ENCODE data around the gene CRTAP.
A peak's percentile ranks its signal among the peaks of the same experiment; 100 is the strongest.
"Not testable (repeated sequence)": the region's sequence is repeated elsewhere in the genome, so short reads cannot be mapped to it uniquely, and the experiment has no call there.

CRTAP gene

GRCh38 chr3:33100229-33100628 lies 13.6 kb upstream of the CRTAP start:
- DNase-seq, result no peak

DNA sequence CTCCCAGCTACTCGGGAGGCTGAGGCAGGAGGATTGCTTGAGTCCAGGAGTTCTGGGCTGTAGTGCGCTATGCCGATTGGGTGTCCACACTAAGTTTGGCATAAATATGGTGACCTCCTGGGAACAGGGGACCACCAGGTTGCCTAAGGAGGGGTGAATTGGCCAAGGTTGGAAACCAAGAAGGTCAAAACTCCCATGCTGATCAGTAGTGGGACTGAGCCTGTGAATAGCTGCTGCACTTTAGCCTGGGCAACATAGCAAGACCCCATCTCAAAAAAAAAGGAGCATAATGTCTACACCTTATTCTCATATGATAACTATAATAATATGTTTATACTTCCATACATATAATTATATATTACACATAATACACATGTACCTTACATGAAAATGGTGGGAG lies 10.8 kb upstream of the CRTAP start:
- DNase-seq, result no peak

DNA sequence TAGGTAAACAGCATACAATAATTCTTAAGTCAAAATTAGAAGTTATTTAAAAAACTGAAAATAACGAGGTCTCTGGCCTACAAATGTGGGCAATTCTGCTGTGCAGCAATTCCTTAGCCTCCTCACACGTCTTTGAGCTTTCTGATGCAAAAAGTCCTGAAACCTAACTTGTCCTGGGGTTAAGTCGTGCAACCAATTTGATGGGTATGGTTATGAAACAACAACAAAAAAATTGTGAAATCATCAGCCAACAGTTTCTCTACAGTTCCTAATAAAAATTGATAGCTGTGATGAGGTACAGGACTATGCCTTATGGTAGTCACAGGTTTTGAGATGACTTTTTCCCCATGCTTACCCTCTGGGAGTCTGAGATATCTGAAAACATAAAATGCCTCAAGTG lies 10.3 kb upstream of the CRTAP start:
- no peak for DNase-seq

- no peak for DNase-seq
Measured at GRCh38 chr3:33104803-33105202, 9.0 kb upstream of the CRTAP start.

DNA sequence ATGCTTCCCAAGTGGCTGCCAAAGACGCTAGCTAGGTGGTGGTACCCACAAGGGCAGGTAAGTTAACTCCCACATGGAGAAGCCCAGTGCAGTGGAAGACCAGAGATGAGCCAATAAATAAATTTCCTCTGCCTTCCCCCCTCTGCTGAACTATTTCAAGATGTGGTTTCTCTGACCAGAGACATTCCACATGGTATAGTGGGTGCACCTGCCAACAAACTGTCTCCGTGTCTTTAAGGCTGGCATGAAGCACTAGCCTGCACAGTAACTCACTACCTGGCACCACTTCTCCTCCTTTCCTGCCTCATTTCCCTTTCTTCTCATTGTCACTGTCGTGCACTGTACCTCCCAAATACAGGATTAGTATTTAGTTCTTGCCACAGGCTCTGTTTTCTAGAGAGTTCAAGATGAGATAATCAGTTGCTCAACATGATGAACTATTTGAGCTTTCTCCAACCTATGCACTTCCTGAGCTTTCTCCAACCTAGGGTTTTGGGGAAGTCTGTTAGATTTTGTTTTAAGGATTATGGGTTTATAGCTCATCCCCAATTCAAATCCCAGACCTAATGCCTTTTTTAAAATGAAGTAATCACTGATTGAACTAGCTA lies 8.4 kb upstream of the CRTAP start:
- DNase-seq, result no peak

DNA sequence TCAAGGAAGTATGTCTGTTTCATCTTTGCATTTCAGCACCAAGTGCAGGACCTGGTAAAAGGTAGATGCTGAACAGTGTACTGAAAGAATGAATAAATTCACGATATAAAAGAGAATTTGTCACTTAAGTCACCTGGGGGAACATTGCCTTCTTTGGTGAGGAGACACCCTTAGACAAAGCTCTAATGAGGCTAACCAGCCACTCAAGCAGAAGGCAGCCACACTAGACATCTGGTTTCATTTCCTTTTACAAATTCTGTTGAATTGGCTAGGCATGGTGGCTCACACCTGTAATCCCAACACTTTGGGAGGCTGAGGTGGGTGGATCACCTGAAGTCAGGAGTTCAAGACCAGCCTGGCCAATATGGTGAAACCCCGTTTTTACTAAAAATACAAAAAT lies 7.0 kb upstream of the CRTAP start:
- not testable (repeated sequence) for DNase-seq

- no peak for DNase-seq
Measured at GRCh38 chr3:33111581-33111980, 2.2 kb upstream of the CRTAP start.

GRCh38 chr3:33114622-33115023 lies 809 bp downstream of the CRTAP start:
- no peak for DNase-seq

GRCh38 chr3:33115024-33115768 lies 1.4 kb downstream of the CRTAP start:
- no peak for DNase-seq

DNA sequence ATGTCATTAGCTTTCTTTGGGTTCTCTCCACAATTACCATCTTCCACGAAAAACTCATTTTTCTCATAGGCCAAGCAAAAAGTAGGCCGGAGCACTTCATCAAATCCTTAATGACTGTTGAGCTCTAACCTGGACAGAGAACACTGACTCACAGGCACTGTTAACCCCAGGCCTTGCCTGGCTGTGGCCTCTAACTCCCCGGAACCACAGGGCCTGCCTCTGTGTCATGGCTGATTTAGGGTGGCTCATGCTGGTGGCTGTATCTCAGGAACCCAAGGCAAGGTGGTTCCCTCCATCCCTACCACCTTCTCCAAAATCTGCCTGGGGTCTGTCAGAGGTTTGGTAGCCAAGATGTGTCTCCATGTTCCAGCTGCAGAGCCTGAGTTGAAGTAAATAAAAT lies 3.6 kb downstream of the CRTAP start:
- no peak for DNase-seq

DNA sequence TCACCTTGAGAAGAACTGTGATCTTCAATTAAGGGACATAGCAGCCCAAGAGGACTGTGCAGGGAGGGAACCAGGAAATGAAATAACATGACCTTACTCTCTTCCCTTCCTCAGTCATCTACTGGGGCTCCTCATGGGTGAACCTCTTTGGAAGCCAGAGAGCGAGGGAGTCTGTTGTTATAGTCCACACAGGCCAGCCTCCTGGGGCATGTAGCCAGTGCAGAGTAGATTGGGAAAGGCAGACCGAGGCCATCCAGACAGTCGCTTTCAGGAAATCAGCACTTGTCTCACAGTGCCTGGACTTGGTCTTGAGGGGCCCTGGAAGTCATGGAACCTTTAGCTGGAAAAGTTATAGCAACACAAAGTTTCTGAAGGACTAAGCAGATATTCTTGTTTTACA lies 6.1 kb downstream of the CRTAP start:
- no peak for DNase-seq

DNA sequence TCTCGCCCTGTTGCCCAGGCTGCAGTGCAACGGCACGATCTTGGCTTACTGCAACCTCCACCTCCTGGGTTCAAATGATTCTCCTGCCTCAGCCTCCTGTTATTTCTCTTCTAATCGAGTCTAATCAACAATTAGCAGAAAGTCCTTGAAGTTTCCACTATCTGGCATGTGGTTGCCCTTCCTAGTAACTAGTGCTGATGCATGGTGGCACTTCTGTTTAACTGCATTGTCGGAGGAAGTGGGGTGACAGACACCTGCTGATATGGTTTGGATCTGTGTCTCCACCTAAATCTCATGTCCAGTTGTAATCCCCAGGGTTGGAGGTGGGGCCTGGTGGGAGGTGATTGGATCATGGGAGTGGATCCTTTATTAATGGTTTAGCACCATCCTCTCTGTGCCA lies 9.2 kb downstream of the CRTAP start:
- DNase-seq, result no peak

- no peak for DNase-seq
Measured at GRCh38 chr3:33124638-33125037, 10.8 kb downstream of the CRTAP start.

DNA sequence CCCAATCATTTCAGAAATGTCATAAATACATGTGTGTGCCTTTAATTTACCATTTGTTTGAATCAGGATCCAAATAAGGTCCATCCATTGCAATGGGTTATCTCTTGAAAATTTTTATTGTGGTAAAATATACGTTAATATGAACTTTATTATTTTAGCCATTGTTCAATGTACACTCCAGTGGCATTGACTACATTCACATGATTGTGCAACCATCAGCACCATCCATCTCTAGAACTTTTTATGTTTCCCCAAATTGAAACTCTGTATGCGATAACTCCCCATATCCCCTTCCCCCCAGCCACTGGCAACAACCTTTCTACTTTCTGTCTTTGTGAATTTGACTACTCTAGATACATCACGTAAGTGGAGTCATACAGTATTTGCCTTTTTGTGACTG lies 12.0 kb downstream of the CRTAP start:
- DNase-seq, result no peak

GRCh38 chr3:33128706-33129105 lies 14.9 kb downstream of the CRTAP start:
- no peak for DNase-seq

DNA sequence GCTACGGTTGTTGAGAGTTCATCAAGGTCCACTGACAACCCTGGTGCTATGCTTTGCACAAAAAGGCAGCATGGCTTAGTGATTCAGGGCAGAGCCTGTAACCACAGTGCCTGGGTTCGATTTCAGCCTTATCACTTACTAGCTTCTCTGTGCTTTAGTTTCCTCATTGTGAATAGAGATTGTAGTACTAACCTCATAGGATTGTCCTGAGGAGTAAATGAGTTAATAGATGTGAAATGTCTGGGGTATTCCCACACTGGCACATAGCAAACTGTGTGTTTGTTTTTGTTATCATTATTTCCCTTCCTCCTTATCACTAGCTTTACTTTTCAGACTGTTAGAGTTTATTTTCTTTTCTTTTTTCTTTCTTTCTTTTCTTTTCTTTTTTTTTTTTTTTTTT lies 16.3 kb downstream of the CRTAP start:
- no peak for DNase-seq

- peak; percentile 7 for DNase-seq
Measured at GRCh38 chr3:33131331-33132018, 17.7 kb downstream of the CRTAP start.

GRCh38 chr3:33132019-33132360 lies 18.2 kb downstream of the CRTAP start:
- DNase-seq, result no peak

GRCh38 chr3:33134026-33134625 lies 20.3 kb downstream of the CRTAP start:
- no peak for DNase-seq

- DNase-seq, result no peak
Measured at GRCh38 chr3:33137691-33138090, 23.9 kb downstream of the CRTAP start.

- not testable (repeated sequence) for DNase-seq
Measured at GRCh38 chr3:33139006-33139623, 25.3 kb downstream of the CRTAP start.

DNA sequence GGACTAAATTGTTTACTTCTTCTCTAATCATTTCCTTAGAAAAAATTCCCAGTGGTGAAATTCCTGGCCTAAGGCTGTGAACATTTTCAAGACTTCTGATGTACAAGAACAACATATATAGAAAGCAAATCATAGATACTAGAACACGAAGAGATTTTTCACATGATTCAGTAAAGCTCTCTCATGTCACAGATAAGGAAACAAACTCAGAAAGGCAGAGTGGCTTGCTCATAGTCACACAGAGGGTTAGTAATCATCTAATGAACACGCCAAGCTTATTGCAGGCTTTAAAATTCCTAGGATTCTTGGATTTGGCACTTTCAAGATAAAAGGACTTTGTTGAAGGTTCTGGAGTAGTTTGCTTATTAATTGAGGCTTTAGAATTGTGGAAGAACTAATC lies 26.2 kb downstream of the CRTAP start:
- DNase-seq, result no peak

DNA sequence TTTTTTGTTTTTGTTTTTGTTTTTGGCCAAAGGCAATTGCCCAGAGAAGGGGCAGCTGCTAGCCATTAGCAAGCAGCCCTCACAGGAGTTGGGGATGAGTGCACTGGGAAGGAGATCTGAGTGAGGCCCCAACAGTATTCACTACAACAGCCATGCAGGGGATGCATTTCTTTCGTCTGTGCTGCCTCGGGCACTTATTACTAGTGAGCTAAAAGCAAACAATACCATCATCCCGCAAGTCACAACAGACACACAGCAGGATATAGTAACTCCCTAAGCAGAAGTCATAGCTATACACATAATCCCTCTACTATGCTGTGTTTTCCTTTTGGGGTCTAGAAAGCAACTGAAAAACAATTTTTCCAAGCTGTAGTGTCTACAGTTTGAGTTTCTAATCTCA lies 27.2 kb downstream of the CRTAP start:
- no peak for DNase-seq

GRCh38 chr3:33144433-33144832 lies 30.6 kb downstream of the CRTAP start:
- DNase-seq, result no peak

All from NCI-H1048 (cell line).